Gastroesophageal sphincter (tissue), 4 donors: ENCODE data around the gene DNAAF9. TPM values are rescaled to one million over a fixed set of nuclear protein-coding genes. Genes with fewer than 3 reads are reported as not detected.

ENCODE experiments used
- ATAC-seq: fragments of 150-250 bp; one replicate; pipeline ENCODE4 v1.9.1; 2016; ENCODE audit warnings: mild to moderate bottlenecking, moderate library complexity
- H3K27ac ChIP-seq, 4 donors: fragments of 200-600 bp; sonication (generic) in 3 of 4; 1 replicate in 3 of 4; 2 replicates in 1 of 4; pipeline ENCODE4 v1.5.1; 2016 to 2019
- H3K27me3 ChIP-seq: fragments of 200-600 bp; sonication (generic); one replicate; pipeline ENCODE4 v1.5.1; 2019
- H3K36me3 ChIP-seq, 2 donors: fragments of 200-600 bp; sonication (generic); one replicate each; pipeline ENCODE4 v1.5.1; 2019; ENCODE audit warnings: control low read depth in 1 of 2
- H3K4me1 ChIP-seq, 3 donors: fragments of 200-600 bp; sonication (generic); 1 replicate in 2 of 3; 2 replicates in 1 of 3; pipeline ENCODE4 v1.5.1; 2016 to 2019; ENCODE audit warnings: control low read depth in 2 of 3
- H3K4me3 ChIP-seq, 2 donors: fragments of 200-600 bp; sonication (generic); one replicate each; pipeline ENCODE4 v1.5.1; 2019; ENCODE audit warnings: mild to moderate bottlenecking in 1 of 2, moderate library complexity in 1 of 2
- H3K9me3 ChIP-seq, 3 donors: fragments of 200-600 bp; sonication (generic); one replicate each; pipeline ENCODE4 v1.5.1; 2017 to 2019; ENCODE audit warnings: control low read depth in 2 of 3
- CTCF ChIP-seq, 4 experiments: fragments of 200-600 bp in 2 of 4; fragments of 450-650 bp in 2 of 4; sonication (generic) in 1 of 4; IDR thresholded peaks; one replicate each; pipeline ENCODE4 v1.5.1; 2017 to 2019; ENCODE audit warnings: antibody characterized with exemption in 4 of 4, mild to moderate bottlenecking in 2 of 4, moderate library complexity in 2 of 4
- EP300 ChIP-seq: sonication (generic); formaldehyde crosslinking; IDR thresholded peaks from one replicate; pipeline ENCODE4 v1.6.1; 2017; ENCODE audit warnings: antibody characterized with exemption, mild to moderate bottlenecking
- POLR2A ChIP-seq, 2 donors: fragments of 450-650 bp; IDR thresholded peaks; one replicate each; pipeline ENCODE4 v1.6.1; 2017; ENCODE audit warnings: antibody characterized with exemption in 2 of 2, mild to moderate bottlenecking in 2 of 2, moderate library complexity in 1 of 2
- POLR2AphosphoS5 ChIP-seq: sonication (generic); formaldehyde crosslinking; IDR thresholded peaks from one replicate; pipeline ENCODE4 v1.6.1; 2017; ENCODE audit warnings: antibody characterized with exemption
- WGBS, 2 donors: methylation state at CpG; one replicate each; pipeline ENCODE4 v1.1.5; 2018; ENCODE audit warnings: low coverage in 1 of 2; 5-methylcytosine and 5-hydroxymethylcytosine counted together
- total RNA-seq, 4 donors: library from RNA; depleted of rRNA; stranded (reverse); fragments of >200 nt; gene quantifications; one replicate each; pipeline ENCODE4 v1.1.0, GENCODE V29; 2016

The DNAAF9 gene
- total RNA-seq, 4 donors from 2014 or later, result 30.3 to 59.4 (median 35.9) TPM

GRCh38 chr20:3407771-3408637 lies 535 bp upstream of the DNAAF9 start:
- H3K9me3 ChIP-seq, result no peaks in the 10 kb centered on the region
- peak; percentile 75 for ATAC-seq
- peak; percentile 44 for TF ChIP-seq POLR2AphosphoS5
- TF ChIP-seq CTCF (IDR thresholded peaks at IDR 0.05), result no peak
- no peak for TF ChIP-seq EP300
- peak in 1 of 2 donors; percentile 40 for TF ChIP-seq POLR2A (IDR thresholded peaks at IDR 0.05)

GRCh38 chr20:3406481-3407039 lies 909 bp downstream of the DNAAF9 start:
- Histone ChIP-seq H3K9me3 (no peaks in the 10 kb centered on the region), H3K27ac (peak overlapping the region; percentile 96 to 98 (median 96)), H3K36me3 (no peaks in the 10 kb centered on the region), H3K4me3 (peak overlapping the region; percentile 94 to 98), H3K4me1 (peaks cover 0 to 40% (median 9%) of the 10 kb centered on the region in 3 donors), H3K27me3 (no peaks in the 10 kb centered on the region)
- no peak for ATAC-seq
- 0 to 4% methylated on average over 7 to 18 of the region's 27 CpGs for WGBS, 2 donors
- no peak for TF ChIP-seq POLR2A (IDR thresholded peaks at IDR 0.05)

More at GRCh38 chr20:3407771-3408637, 535 bp upstream of the DNAAF9 start:
- peak overlapping the region; percentile 94 to 98 for H3K4me3 ChIP-seq
- H3K4me1 ChIP-seq, result peaks cover 0 to 29% (median 5%) of the 10 kb centered on the region in 3 donors
- H3K27ac ChIP-seq, result peak overlapping the region; percentile 96 to 98 (median 96)
- WGBS, 2 donors, result 1% methylated on average over 6 to 14 of the region's 59 CpGs
- H3K27me3 ChIP-seq, result no peaks in the 10 kb centered on the region
- no peaks in the 10 kb centered on the region for H3K36me3 ChIP-seq

GRCh38 chr20:3405696-3406358 lies 1.6 kb downstream of the DNAAF9 start:
- 18 to 25% methylated on average over 3 of the region's 3 CpGs for WGBS, 2 donors
- peaks cover 0 to 47% (median 14%) of the 10 kb centered on the region in 3 donors for H3K4me1 ChIP-seq
- H3K27ac ChIP-seq, result peak overlapping the region; percentile 96 to 98 (median 96)
- no peak for ATAC-seq
- no peaks in the 10 kb centered on the region for H3K27me3 ChIP-seq
- no peaks in the 10 kb centered on the region for H3K9me3 ChIP-seq
- H3K4me3 ChIP-seq, result peak overlapping the region; percentile 94 to 98
- no peak for TF ChIP-seq CTCF (IDR thresholded peaks at IDR 0.05)
- TF ChIP-seq POLR2AphosphoS5, result no peak
- TF ChIP-seq POLR2A (IDR thresholded peaks at IDR 0.05), result no peak
- TF ChIP-seq EP300, result no peak
- no peaks in the 10 kb centered on the region for H3K36me3 ChIP-seq

- H3K27me3 ChIP-seq, result no peaks in the 10 kb centered on the region
- no peak for TF ChIP-seq POLR2A (IDR thresholded peaks at IDR 0.05)
- TF ChIP-seq EP300, result no peak
- TF ChIP-seq POLR2AphosphoS5, result no peak
- no peak for TF ChIP-seq CTCF (IDR thresholded peaks at IDR 0.05)
- H3K4me1 ChIP-seq, result peaks cover 3 to 54% (median 14%) of the 10 kb centered on the region in 3 donors
- peak overlapping the region in 2 of 4 donors; percentile 96 to 97 for H3K27ac ChIP-seq
- WGBS, 2 donors, result 64 to 73% methylated on average over 2 of the region's 2 CpGs
- H3K4me3 ChIP-seq, result no peak overlapping the region
- H3K9me3 ChIP-seq, result no peaks in the 10 kb centered on the region
- no peaks in the 10 kb centered on the region for H3K36me3 ChIP-seq
- ATAC-seq, result no peak
Measured at GRCh38 chr20:3405139-3405538, 2.3 kb downstream of the DNAAF9 start.

- TF ChIP-seq EP300 (no peak), POLR2A (IDR thresholded peaks at IDR 0.05) (no peak), POLR2AphosphoS5 (no peak), CTCF (IDR thresholded peaks at IDR 0.05) (no peak)
- H3K27ac ChIP-seq, result peak overlapping the region in 1 of 4 donors; percentile 97
- ATAC-seq, result no peak
- no peaks in the 10 kb centered on the region for H3K27me3 ChIP-seq
- H3K4me3 ChIP-seq, result no peak overlapping the region
- H3K9me3 ChIP-seq, result no peaks in the 10 kb centered on the region
- H3K4me1 ChIP-seq, result peaks cover 3 to 62% (median 20%) of the 10 kb centered on the region in 3 donors
- 82 to 83% methylated on average over 1 to 4 of the region's 4 CpGs for WGBS, 2 donors
- no peaks in the 10 kb centered on the region for H3K36me3 ChIP-seq
Measured at GRCh38 chr20:3404402-3404801, 3.1 kb downstream of the DNAAF9 start.
